CD8-positive, alpha-beta memory T cell (primary cell): ENCODE results near the gene MAP3K12. TPM values are rescaled to one million over a fixed set of nuclear protein-coding genes. Genes with fewer than 3 reads are reported as not detected.
A peak's percentile ranks its signal among the peaks of the same experiment; 100 is the strongest.
"Not testable (repeated sequence)": the region's sequence is repeated elsewhere in the genome, so short reads cannot be mapped to it uniquely, and the experiment has no call there.

ENCODE experiments used
- CTCF ChIA-PET: fragments of 350-600 bp; sonication (Branson Sonifier 250); formaldehyde crosslinking; loops from one replicate; lab custom pipeline; 2021; ENCODE audit warnings: antibody characterized with exemption; lab: Charles Lee
- POLR2A ChIA-PET: fragments of 350-600 bp; sonication (Branson Sonifier 250); formaldehyde crosslinking; loops from one replicate; lab custom pipeline; 2021; ENCODE audit warnings: antibody characterized with exemption; lab: Charles Lee
- DNase-seq, 5 donors: peaks; one replicate each; pipeline versions ENCODE4 v3.0.0 to v3.0.0-alpha.2; 2020 to 2022; ENCODE audit warnings: mixed read lengths in 1 of 5
- H3K27ac ChIP-seq: one replicate; pipeline ENCODE4 v1.7.0; 2013; ENCODE audit warnings: low read depth, mild to moderate bottlenecking, low read length, moderate library complexity
- H3K27me3 ChIP-seq: 2 replicates; pipeline ENCODE4 v1.7.0; 2013; ENCODE audit warnings: low read length, mild to moderate bottlenecking; ENCODE audit not compliant: insufficient read depth, poor library complexity, severe bottlenecking
- H3K36me3 ChIP-seq: 2 replicates; pipeline ENCODE4 v1.7.0; 2013; ENCODE audit warnings: mild to moderate bottlenecking, low read length, moderate library complexity; ENCODE audit not compliant: insufficient read depth
- H3K4me1 ChIP-seq: 2 replicates; pipeline ENCODE4 v1.7.0; 2013; ENCODE audit warnings: mild to moderate bottlenecking, low read length, moderate library complexity; ENCODE audit not compliant: insufficient read depth
- H3K4me3 ChIP-seq: 2 replicates; pipeline ENCODE4 v1.7.0; 2013; ENCODE audit warnings: mild to moderate bottlenecking, low read length
- H3K9me3 ChIP-seq: 2 replicates; pipeline ENCODE4 v1.7.0; 2013; ENCODE audit warnings: mild to moderate bottlenecking, low read length
- H3K27ac Mint-ChIP-seq, 8 donors: one replicate each; pipeline ENCODE4 v1.8.0; 2020 to 2021; ENCODE audit warnings: mixed read lengths in 8 of 8, mild to moderate bottlenecking in 6 of 8, inconsistent platforms in 3 of 8, moderate library complexity in 3 of 8
- H3K27me3 Mint-ChIP-seq, 2 donors: one replicate each; pipeline ENCODE4 v1.8.0; 2020 to 2021; ENCODE audit warnings: mixed read lengths in 2 of 2, mild to moderate bottlenecking in 1 of 2, moderate library complexity in 1 of 2
- H3K36me3 Mint-ChIP-seq, 3 donors: one replicate each; pipeline ENCODE4 v1.8.0; 2020 to 2021; ENCODE audit warnings: mixed read lengths in 3 of 3, inconsistent platforms in 1 of 3, mild to moderate bottlenecking in 1 of 3
- H3K4me1 Mint-ChIP-seq, 3 donors: one replicate each; pipeline ENCODE4 v1.8.0; 2020 to 2021; ENCODE audit warnings: mixed read lengths in 3 of 3, inconsistent platforms in 1 of 3, mild to moderate bottlenecking in 1 of 3
- H3K4me3 Mint-ChIP-seq, 7 donors: one replicate each; pipeline ENCODE4 v1.8.0; 2020 to 2021; ENCODE audit warnings: mixed read lengths in 7 of 7, mild to moderate bottlenecking in 6 of 7, moderate library complexity in 4 of 7, inconsistent platforms in 2 of 7
- H3K9me3 Mint-ChIP-seq, 5 donors: one replicate each; pipeline ENCODE4 v1.8.0; 2020 to 2022; ENCODE audit warnings: mixed read lengths in 5 of 5, mild to moderate bottlenecking in 3 of 5, moderate library complexity in 2 of 5, inconsistent platforms in 1 of 5
- polyA plus RNA-seq: library from polyadenylated mRNA; unstranded; fragments of 300-500 nt; fragmentation: Illumina TruSeq; gene quantifications from one replicate; pipeline ENCODE4 v1.2.3, GENCODE V29; 2021
- total RNA-seq, 2 experiments: library from RNA; stranded (reverse); gene quantifications; one replicate each; pipeline ENCODE4 v1.2.3, GENCODE V29; 2021

MAP3K12 gene
- total and polyA plus RNA-seq, 3 experiments from 2014 or later: 6.9 to 11.9 (median 11.9) TPM

DNA sequence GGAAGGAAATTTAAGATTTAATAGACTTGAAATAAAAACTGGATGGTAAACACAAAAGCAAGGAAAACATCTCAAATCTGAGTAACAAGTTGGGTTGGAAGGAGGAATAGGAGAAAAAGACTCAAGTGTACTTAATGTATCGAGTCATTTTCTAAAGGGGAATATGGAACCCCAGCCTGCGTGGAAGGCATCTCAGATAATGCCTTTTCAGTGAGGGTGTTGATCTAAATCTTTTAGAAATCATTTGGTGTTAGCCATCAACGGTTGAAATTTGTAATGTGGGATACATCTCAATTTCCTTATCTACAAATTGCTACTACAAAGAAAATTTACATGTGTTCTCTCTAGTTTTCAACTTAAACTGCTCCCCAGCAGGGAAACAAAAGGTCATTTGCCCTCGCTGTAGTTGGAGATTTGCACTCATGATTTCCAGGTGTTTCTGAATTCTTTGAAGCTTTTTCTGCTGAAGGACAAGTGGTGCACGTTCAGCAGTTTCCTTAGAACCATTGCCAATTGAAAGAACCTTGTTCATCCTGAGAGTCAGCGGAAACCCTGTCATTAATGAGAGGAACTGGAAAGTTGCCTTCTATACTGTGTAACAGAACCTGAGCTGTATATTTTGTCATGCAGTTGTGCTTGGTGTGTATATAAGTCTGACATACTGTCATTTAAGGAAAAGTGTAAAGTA is 45.2 kb downstream of the MAP3K12 start:
- Mint-ChIP-seq H3K36me3 (peaks cover 2 to 64% (median 15%) of the 10 kb centered on the region in 3 donors), H3K9me3 (peaks cover 0 to 2% (median 0%) of the 10 kb centered on the region in 5 donors), H3K27me3 (peaks cover 0 to 2% of the 10 kb centered on the region in 2 donors), H3K4me3 (peak overlapping the region; percentile 84 to 100 (median 98)), H3K27ac (peak overlapping the region; percentile 25 to 100 (median 91)), H3K4me1 (peaks cover 34 to 44% (median 43%) of the 10 kb centered on the region in 3 donors)
- Histone ChIP-seq H3K4me1 (peaks cover 24% of the 10 kb centered on the region), H3K36me3 (peaks cover 35% of the 10 kb centered on the region), H3K27me3 (no peaks in the 10 kb centered on the region), H3K9me3 (no peaks in the 10 kb centered on the region), H3K27ac (no peak overlapping the region), H3K4me3 (no peak overlapping the region)
- CTCF ChIA-PET: interaction anchor here (0.9 to 1.7 kb wide), 4 partner anchors 20 to 54 kb away, joined by 3 to 4 read pairs (median 4); no protein-coding TSS in a partner anchor
- DNase-seq: no peak
- POLR2A ChIA-PET: interaction anchor here (0.5 to 1.9 kb wide), 8 partner anchors 11 to 221 kb away, joined by 3 to 13 read pairs (median 4); partner anchors contain the start of genes ATP5MC2 and TARBP2

DNA sequence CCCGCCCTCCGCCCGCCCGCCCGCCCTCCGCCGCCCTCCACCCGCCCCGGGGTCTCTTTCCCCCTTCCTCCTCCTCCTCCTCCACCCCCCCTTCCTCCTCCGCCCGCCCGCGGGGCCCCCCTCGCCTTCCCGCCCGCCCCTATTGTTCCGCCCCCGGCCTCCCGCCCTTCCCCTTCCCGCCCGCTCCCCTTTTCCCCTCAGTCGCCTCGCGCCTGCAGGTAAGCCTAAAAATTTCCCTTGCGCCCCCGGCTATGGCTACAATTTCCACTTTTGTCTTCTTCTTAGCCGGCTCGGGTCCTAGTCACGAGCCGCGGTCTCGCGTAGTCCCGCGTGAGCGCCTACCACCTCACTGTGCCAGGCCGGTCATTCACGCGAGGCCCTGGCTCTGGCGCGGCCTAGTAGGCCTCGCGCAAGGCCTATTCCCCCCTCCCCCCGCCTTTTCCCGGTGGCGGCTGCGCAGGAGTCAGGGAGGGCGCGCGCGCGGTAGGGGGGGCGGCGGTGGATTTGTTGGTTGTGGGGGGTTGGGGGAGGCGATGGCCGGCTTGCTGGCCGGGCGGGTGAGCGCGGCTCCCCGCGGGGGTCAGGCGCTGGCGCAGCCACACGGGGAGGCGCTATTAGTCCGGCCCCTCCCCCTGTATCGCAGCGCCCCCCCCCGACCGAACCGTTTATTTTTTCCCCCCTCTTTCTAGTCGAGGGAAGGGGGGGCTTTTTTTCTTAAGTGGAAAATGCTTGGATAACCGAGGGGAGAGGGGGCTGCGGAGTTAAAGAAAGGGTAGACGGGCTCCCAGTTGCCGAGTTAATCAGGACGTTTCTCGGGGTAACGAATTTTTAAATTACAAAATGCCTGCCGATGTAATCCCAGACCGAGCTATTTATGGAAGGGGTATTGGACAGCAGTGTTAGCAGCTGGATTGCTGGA is 46.8 kb downstream of the MAP3K12 start:
- peak overlapping the region; percentile 35 to 100 (median 98) for H3K27ac Mint-ChIP-seq

DNA sequence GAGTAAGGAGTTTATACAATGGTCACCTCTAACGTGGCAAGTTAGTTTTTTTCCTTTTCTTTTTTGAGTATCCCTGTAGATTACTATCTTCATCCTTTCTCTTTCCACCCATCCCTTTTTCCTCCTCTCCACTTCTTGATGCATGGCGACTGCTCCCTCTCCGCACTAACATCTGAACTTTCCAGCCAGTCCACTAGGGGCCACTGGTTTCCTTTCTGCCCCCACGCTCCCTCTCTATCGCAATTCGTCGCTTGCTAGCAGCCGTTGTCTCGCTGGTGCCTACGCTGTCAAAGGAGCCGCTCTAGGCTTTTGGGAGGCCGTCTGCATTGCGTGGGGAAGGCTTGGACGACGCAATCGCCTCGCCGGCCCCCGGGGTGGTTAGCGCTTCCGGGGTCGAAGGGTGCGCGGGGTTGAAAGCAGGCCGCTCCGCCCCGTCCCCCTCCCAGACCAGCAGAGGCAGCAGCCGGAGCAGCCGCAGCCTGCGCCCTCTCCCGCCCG is 47.5 kb downstream of the MAP3K12 start, which contains the start of gene PCBP2:
TSS of gene PCBP2 (plus strand) at position 442 of the 498 bp plus-strand sequence. CDS start 2,699 bp downstream, outside the sequence.
- H3K4me3 ChIP-seq: peak within 1 kb of the TSS; percentile 80
- no peaks in the 10 kb centered on the region for H3K9me3 ChIP-seq
- peak; percentile 95 to 99 (median 97) for DNase-seq
- POLR2A ChIA-PET: interaction anchor here (1.0 kb wide), 2 partner anchors 10 to 49 kb away, joined by 3 to 4 read pairs; partner anchors contain the start of genes PRR13 and TARBP2
- H3K4me3 Mint-ChIP-seq: peak within 1 kb of the TSS; percentile 84 to 100 (median 98)
- peaks cover 34 to 46% (median 42%) of the 10 kb centered on the region in 3 donors for H3K4me1 Mint-ChIP-seq
- peak within 1 kb of the TSS; percentile 35 to 100 (median 98) for H3K27ac Mint-ChIP-seq
- H3K27ac ChIP-seq: peak within 1 kb of the TSS; percentile 78
- no peaks in the 10 kb centered on the region for H3K27me3 ChIP-seq
- CTCF ChIA-PET: interaction anchor here (1.0 to 1.3 kb wide), 4 partner anchors 50 to 131 kb away, joined by 3 to 4 read pairs (median 3); partner anchors contain the start of gene TARBP2
- H3K27me3 Mint-ChIP-seq: peaks cover 0 to 2% of the 10 kb centered on the region in 2 donors
- peaks cover 0 to 2% (median 0%) of the 10 kb centered on the region in 5 donors for H3K9me3 Mint-ChIP-seq
- peaks cover 0 to 58% (median 14%) of the 10 kb centered on the region in 3 donors for H3K36me3 Mint-ChIP-seq
- H3K4me1 ChIP-seq: peaks cover 24% of the 10 kb centered on the region
- peaks cover 26% of the 10 kb centered on the region for H3K36me3 ChIP-seq

More for the DNA sequence above, 46.8 kb downstream of the MAP3K12 start:
- H3K4me3 Mint-ChIP-seq: peak overlapping the region; percentile 84 to 100 (median 98)
- Histone ChIP-seq H3K27ac (peak overlapping the region; percentile 78), H3K9me3 (no peaks in the 10 kb centered on the region), H3K36me3 (peaks cover 30% of the 10 kb centered on the region), H3K27me3 (no peaks in the 10 kb centered on the region), H3K4me1 (peaks cover 24% of the 10 kb centered on the region), H3K4me3 (peak overlapping the region; percentile 80)
- H3K36me3 Mint-ChIP-seq: peaks cover 0 to 60% (median 14%) of the 10 kb centered on the region in 3 donors
- H3K27me3 Mint-ChIP-seq: peaks cover 0 to 2% of the 10 kb centered on the region in 2 donors
- CTCF ChIA-PET: interaction anchor here (1.0 to 1.7 kb wide), 3 partner anchors 21 to 42 kb away, joined by 3 read pairs; no protein-coding TSS in a partner anchor
- DNase-seq: peak; percentile 67 to 87 (median 78)
- H3K4me1 Mint-ChIP-seq: peaks cover 35 to 46% (median 42%) of the 10 kb centered on the region in 3 donors
- peaks cover 0 to 2% (median 0%) of the 10 kb centered on the region in 5 donors for H3K9me3 Mint-ChIP-seq
- POLR2A ChIA-PET: interaction anchor here (0.7 to 1.5 kb wide), 5 partner anchors 11 to 49 kb away, joined by 3 to 9 read pairs (median 6); partner anchors contain the start of genes MAP3K12 and TARBP2

DNA sequence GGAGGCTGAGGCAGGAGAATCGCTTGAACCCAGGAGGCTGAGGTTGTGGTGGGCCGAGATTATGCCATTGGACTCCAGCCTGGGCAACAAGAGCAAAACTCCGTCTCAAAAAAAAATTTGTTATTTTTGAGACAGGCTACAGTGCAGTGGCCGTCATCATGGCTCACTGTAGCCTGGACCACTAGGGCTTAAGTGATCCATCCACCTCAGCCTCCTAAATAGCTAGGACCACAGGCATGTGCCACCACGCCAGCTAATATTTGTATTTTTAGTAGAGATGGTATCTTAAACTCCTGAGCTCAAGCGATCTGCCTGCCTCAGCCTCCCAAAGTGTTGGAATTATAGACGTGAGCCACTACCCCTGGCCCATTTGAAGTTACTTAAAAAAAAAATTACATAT is 48.3 kb downstream of the MAP3K12 start:
- Mint-ChIP-seq H3K27ac (peak overlapping the region in 1 of 8 donors; percentile 50), H3K4me1 (peaks cover 37 to 53% (median 46%) of the 10 kb centered on the region in 3 donors), H3K27me3 (peaks cover 0 to 2% of the 10 kb centered on the region in 2 donors), H3K9me3 (peaks cover 0 to 2% (median 0%) of the 10 kb centered on the region in 5 donors), H3K4me3 (no peak overlapping the region), H3K36me3 (peaks cover 0 to 58% (median 17%) of the 10 kb centered on the region in 3 donors)
- H3K4me1 ChIP-seq: peaks cover 25% of the 10 kb centered on the region
- H3K4me3 ChIP-seq: no peak overlapping the region
- CTCF ChIA-PET: interaction anchor here (0.5 to 1.3 kb wide), 5 partner anchors 8 to 130 kb away, joined by 3 to 4 read pairs (median 3); partner anchors contain the start of gene TARBP2
- no peak for DNase-seq
- no peak overlapping the region for H3K27ac ChIP-seq
- H3K36me3 ChIP-seq: peaks cover 19% of the 10 kb centered on the region
- no peaks in the 10 kb centered on the region for H3K27me3 ChIP-seq
- H3K9me3 ChIP-seq: no peaks in the 10 kb centered on the region
- POLR2A ChIA-PET: interaction anchor here (0.6 to 1.0 kb wide), 3 partner anchors 9 to 230 kb away, joined by 3 to 4 read pairs (median 3); partner anchors contain the start of genes PRR13 and TARBP2

DNA sequence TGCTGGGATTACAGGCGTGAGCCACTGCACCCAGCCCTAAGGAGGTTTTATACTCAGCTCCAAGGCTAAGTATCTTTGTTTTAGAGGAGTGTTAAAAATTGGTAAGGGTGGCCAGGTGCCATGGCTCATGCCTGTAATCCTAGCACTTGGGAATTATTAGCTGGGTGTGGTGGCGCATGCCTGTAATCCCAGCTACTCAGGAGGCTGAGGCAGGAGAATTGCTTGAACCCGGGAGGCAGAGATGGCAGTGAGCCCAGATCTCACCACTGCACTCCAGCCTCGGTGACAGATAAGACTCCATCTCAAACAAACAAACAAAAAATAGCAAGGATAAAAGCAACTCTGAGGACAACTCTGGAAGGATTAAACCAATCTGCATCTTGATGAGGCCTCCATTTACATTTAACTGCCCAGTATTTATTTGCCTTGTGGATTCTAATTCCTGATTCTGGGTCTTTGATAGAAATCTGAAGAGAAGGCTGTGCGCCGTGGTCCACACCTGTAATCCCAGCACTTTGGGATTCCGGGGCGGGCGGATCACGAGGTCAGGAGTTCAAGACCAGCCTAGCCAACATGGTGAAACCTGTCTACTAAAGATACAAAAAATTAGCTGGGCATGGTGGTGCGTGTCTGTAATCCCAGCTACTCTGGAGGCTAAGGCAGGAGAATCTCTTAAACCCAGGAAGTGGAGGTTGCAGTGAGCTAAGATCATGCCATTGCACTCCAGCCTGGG is 54.5 kb downstream of the MAP3K12 start:
- not testable (repeated sequence) for H3K27ac ChIP-seq, H3K27me3 Mint-ChIP-seq, H3K4me3 ChIP-seq, H3K9me3 Mint-ChIP-seq, H3K27me3 ChIP-seq, DNase-seq, H3K9me3 ChIP-seq
- Histone ChIP-seq H3K4me1 (peaks cover 43% of the 10 kb centered on the region), H3K36me3 (peaks cover 22% of the 10 kb centered on the region)
- CTCF ChIA-PET: interaction anchor here (0.8 to 1.0 kb wide), 2 partner anchors 8 to 93 kb away, joined by 3 read pairs; no protein-coding TSS in a partner anchor
- Mint-ChIP-seq H3K36me3 (peaks cover 0 to 57% (median 8%) of the 10 kb centered on the region in 3 donors), H3K27ac (peak overlapping the region in 6 of 8 donors; percentile 17 to 76 (median 61)), H3K4me3 (peak overlapping the region in 5 of 7 donors; percentile 10 to 84 (median 33)), H3K4me1 (peaks cover 41 to 57% (median 53%) of the 10 kb centered on the region in 3 donors)
- POLR2A ChIA-PET: interaction anchor here (0.6 kb wide), 1 partner anchor 46 kb away, joined by 5 read pairs; no protein-coding TSS in a partner anchor

DNA sequence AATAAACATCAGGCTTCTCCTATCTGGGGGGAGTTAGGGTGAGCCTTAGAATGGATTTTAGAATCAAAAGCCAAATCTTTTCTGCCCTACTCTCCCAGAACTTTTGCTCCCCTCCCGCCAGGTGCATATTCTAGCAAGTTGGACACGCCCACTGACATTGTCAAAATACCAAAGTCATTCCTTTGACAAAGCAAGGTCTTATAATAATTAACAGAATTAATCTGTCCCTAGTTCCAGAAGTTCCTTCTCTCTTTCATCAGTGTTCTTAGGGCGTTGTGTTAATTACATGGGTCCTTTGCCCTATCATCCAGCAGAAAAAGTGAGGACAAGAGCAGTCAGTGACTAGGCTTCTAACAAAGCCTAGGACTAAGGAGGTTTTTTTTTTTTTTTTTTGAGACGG is 55.3 kb downstream of the MAP3K12 start:
- no peaks in the 10 kb centered on the region for H3K9me3 ChIP-seq
- H3K27me3 ChIP-seq: no peaks in the 10 kb centered on the region
- no peaks in the 10 kb centered on the region for H3K27me3 Mint-ChIP-seq
- CTCF ChIA-PET: no interaction called here
- DNase-seq: no peak
- no peak overlapping the region for H3K27ac ChIP-seq
- POLR2A ChIA-PET: interaction anchor here (0.6 kb wide), 1 partner anchor 47 kb away, joined by 5 read pairs; no protein-coding TSS in a partner anchor
- H3K9me3 Mint-ChIP-seq: no peaks in the 10 kb centered on the region
- H3K4me3 Mint-ChIP-seq: peak overlapping the region; percentile 43 to 86 (median 65)
- H3K4me1 ChIP-seq: peaks cover 43% of the 10 kb centered on the region
- peak overlapping the region in 4 of 8 donors; percentile 61 to 75 (median 68) for H3K27ac Mint-ChIP-seq
- peaks cover 41 to 57% (median 53%) of the 10 kb centered on the region in 3 donors for H3K4me1 Mint-ChIP-seq
- no peak overlapping the region for H3K4me3 ChIP-seq
- H3K36me3 Mint-ChIP-seq: peaks cover 0 to 56% (median 8%) of the 10 kb centered on the region in 3 donors
- H3K36me3 ChIP-seq: peaks cover 22% of the 10 kb centered on the region
